Measurements from ENCODE around the gene TNFSF10.

The TNFSF10 gene

DNA sequence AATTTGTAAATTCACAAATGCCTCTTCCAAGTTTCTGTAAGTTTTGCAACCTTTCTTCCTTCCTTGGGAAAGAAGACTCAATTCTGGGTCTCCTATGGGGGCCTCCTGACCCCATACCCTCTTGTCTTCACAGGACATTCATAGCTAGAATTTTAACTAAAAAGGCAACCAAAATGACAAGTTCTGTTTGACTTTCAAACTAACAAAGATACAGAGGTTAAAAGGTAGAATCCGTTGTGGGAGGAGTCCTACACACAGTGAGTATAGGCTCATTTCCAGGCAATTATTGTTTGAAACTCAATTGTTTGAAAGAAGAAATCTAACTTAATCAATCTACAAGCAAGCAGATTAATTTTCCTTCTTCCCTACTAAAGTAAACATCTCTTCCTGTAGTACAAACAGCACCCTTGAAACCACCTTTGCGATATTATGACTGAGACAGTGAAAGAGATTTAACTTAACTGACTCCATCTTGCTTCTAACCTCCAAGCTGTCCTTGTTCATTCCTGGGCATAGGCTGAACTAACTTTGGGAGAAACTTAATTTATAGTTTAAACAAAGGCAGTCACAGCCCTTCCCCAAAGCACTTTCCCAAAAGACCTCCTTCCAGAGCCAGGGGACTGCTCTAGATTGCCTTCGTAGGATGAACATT, 14.4 kb upstream of the TNFSF10 start:
- no peak overlapping the region for H3K4me3 ChIP-seq (ENCODE audit: low read depth, low read length)
- DNase-seq (ENCODE audit: low read depth): no peak
- TF ChIP-seq, protein P1, sequence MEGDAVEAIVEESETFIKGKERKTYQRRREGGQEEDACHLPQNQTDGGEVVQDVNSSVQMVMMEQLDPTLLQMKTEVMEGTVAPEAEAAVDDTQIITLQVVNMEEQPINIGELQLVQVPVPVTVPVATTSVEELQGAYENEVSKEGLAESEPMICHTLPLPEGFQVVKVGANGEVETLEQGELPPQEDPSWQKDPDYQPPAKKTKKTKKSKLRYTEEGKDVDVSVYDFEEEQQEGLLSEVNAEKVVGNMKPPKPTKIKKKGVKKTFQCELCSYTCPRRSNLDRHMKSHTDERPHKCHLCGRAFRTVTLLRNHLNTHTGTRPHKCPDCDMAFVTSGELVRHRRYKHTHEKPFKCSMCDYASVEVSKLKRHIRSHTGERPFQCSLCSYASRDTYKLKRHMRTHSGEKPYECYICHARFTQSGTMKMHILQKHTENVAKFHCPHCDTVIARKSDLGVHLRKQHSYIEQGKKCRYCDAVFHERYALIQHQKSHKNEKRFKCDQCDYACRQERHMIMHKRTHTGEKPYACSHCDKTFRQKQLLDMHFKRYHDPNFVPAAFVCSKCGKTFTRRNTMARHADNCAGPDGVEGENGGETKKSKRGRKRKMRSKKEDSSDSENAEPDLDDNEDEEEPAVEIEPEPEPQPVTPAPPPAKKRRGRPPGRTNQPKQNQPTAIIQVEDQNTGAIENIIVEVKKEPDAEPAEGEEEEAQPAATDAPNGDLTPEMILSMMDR (IDR thresholded peaks at IDR 0.05; ENCODE audit: low read depth, low read length, missing control alignments): no peak

DNA sequence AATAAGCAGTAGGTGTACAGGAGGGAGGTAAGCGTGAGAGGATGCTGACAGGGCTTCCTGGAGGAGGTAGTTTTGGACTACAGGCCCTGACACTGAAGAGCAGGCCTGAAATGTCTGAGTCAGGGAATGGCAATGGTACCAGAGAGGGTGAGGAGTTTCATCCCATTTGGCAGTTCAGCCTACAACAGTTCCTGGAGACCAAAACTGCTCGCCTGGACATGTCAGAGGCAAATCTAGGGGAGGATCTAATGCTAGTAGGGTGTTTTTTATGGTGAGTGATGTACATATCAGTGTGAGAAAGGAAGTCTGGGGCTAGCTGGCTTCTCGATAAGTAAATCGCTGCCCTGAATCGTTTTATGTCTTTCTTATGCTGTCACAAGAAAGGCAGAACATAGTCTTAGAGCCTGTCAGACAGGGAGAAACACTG, 13.8 kb upstream of the TNFSF10 start:
- no peak overlapping the region for H3K4me3 ChIP-seq (ENCODE audit: low read depth, low read length)
- TF ChIP-seq, protein P1 (IDR thresholded peaks at IDR 0.05; ENCODE audit: low read depth, low read length, missing control alignments): no peak
- DNase-seq (ENCODE audit: low read depth): no peak

DNA sequence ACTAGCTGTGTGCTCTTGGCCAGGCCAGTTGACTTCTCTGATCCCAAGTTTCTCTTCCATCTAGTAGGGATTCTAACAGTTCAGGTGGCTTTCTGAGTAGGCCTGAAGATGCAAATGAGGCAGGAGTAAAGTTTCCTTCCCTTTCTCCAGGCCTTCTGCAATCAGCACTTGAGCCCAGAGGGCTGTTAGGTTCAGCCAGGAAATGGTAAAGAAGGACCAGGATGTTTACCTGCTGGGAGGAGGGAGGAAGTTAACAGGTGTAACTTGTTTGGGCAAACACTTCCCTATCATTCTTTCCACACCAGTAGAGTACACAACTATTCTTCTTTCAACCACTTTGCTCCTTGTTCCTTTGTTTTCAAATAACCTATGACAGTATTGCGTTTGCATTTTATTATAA, 13.3 kb upstream of the TNFSF10 start:
- H3K4me3 ChIP-seq (ENCODE audit: low read depth, low read length): no peak overlapping the region
- TF ChIP-seq, protein P1 (IDR thresholded peaks at IDR 0.05; ENCODE audit: low read depth, low read length, missing control alignments): no peak
- no peak for DNase-seq (ENCODE audit: low read depth)

DNA sequence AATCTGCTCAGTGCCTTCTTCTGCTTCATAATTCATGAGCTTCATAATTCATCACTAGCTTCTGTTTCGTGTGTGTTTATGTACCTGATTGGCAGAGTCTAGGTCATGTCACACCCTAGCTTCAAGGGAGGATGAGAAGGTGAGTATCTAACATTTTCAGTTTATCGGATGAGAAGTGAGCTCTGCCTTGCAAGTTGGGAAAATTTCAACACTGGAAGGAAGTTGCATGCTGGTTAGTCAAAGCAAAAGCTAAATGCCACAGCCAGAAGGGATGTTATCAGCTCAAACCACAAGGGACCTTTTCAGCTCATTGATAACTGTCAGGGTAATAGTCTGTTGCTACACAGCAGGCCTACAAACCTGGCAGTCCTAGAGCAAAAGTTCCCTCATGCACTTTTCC, 7.3 kb upstream of the TNFSF10 start:
- TF ChIP-seq, protein P1 (IDR thresholded peaks at IDR 0.05; ENCODE audit: low read depth, low read length, missing control alignments): no peak
- H3K4me3 ChIP-seq (ENCODE audit: low read depth, low read length): no peak overlapping the region
- DNase-seq (ENCODE audit: low read depth): no peak

DNA sequence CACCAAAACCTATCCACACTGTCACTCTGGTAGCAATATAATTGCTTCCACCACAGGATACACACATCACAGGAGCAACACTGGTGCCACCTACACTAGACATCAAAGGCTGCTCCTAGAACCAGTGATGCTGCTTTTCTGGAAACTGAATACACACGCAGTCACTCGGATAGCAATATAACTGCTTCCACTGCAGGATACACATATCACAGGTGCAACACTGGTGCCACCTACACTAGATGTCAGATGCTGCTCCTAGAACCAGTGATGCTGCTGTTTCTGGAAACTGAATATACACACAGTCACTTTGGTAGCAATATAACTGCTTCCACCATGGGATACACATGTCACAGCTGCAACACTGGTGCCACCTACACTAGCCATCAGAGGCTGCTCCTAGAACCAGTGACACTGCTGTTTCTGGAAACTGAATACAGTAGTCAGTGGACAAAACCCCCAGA, 6.9 kb upstream of the TNFSF10 start:
- no peak overlapping the region for H3K4me3 ChIP-seq (ENCODE audit: low read depth, low read length)
- TF ChIP-seq, protein P1 (IDR thresholded peaks at IDR 0.05; ENCODE audit: low read depth, low read length, missing control alignments): no peak
- DNase-seq (ENCODE audit: low read depth): no peak

DNA sequence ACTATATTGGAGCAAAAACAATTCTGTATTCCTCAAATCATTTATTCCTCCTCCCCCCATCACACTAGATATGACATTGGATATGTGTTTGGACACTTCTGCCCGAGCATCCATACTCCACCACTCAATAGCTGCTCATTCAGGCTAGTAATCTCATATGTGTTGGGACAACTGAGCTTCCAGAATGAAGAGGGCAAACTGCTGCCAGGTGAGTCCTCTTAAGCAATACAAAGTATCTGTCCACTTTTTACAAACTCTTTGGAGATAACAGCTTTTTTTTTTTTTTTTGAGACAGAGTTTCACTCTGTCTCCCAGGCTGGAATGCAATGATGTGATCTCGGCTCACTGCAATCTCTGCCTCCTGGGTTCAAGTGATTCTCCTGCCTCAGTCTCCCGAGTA, 5.4 kb upstream of the TNFSF10 start:
- DNase-seq (ENCODE audit: low read depth): no peak
- TF ChIP-seq, protein P1 (IDR thresholded peaks at IDR 0.05; ENCODE audit: low read depth, low read length, missing control alignments): no peak
- H3K4me3 ChIP-seq (ENCODE audit: low read depth, low read length): no peak overlapping the region

DNA sequence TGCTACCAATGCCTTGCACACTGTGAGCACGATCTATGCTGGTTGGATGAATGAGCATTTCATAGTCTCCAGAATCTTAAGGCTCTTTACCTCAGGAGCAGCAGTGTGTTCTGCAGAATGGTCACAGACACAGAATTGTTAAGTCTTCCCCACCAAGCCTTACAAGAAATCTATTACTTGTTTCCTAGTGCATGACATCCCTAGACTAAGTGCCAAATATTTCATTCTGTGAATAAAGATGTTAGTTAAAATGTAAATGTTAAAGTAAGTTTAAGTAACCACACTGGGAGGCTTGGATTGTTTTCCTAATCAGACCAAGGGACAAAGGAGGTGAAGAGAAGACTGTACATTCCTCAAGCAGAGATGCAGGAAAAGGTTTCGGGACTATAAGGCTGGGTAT, 4.1 kb upstream of the TNFSF10 start:
- H3K4me3 ChIP-seq (ENCODE audit: low read depth, low read length): no peak overlapping the region
- TF ChIP-seq, protein P1 (IDR thresholded peaks at IDR 0.05; ENCODE audit: low read depth, low read length, missing control alignments): no peak
- DNase-seq (ENCODE audit: low read depth): no peak
